Measurements from ENCODE around the gene GINS3. TPM values are rescaled to one million over a fixed set of nuclear protein-coding genes. Genes with fewer than 3 reads are reported as not detected.
A peak's percentile ranks its signal among the peaks of the same experiment; 100 is the strongest.

Gene GINS3
- total RNA-seq (1 to 10 TPM in 3 of 5 donors, under 1 TPM in 1, not detected in 1; 0.58 to 4.9 (median 3.7) TPM), polyA plus RNA-seq (1 to 10 TPM; 4.5 to 4.7 (median 4.6) TPM)
- long read RNA-seq, donor 1, partial matches to known transcripts, result 0 of 5 reads
- long read RNA-seq, donor 1, other reads (novel, unspliced or antisense), result 0 of 5 reads
- long read RNA-seq, donor 2, partial matches to known transcripts, result 0 of 1 reads
- long read RNA-seq, donor 2, other reads (novel, unspliced or antisense), result 0 of 1 reads
- long read RNA-seq, donor 3, partial matches to known transcripts, result 0 of 6 reads
- long read RNA-seq, donor 3, other reads (novel, unspliced or antisense), result 0 of 6 reads
- long read RNA-seq, donor 4, result 0 reads
- long read RNA-seq, donor 5, partial matches to known transcripts, result 0 of 8 reads
- long read RNA-seq, donor 5, other reads (novel, unspliced or antisense), result 0 of 8 reads
- long read RNA-seq, donor 6, transcript GINS3-206 (1 exons, 3,202 nt), result major isoform, 11 of 16 reads
- long read RNA-seq, donor 6, partial matches to known transcripts, result 0 of 16 reads
- long read RNA-seq, donor 6, other reads (novel, unspliced or antisense), result 0 of 16 reads
- long read RNA-seq, donor 7, partial matches to known transcripts, result 0 of 3 reads
- long read RNA-seq, donor 7, other reads (novel, unspliced or antisense), result 0 of 3 reads
- long read RNA-seq, donor 8, partial matches to known transcripts, result 0 of 3 reads
- long read RNA-seq, donor 8, other reads (novel, unspliced or antisense), result 0 of 3 reads
- long read RNA-seq, donor 9, transcript GINS3-206 (1 exons, 3,202 nt), result major isoform, 6 of 6 reads
- long read RNA-seq, donor 9, partial matches to known transcripts, result 0 of 6 reads
- long read RNA-seq, donor 9, other reads (novel, unspliced or antisense), result 0 of 6 reads
- long read RNA-seq, donor 10, partial matches to known transcripts, result 0 of 3 reads
- long read RNA-seq, donor 10, other reads (novel, unspliced or antisense), result 0 of 3 reads

- intact Hi-C loops (cut with DNase I; ENCODE audit: low total_unique reads), result no loop called here
- Histone ChIP-seq H3K27ac (peak within 1 kb of the TSS; percentile 84 to 91 (median 86)), H3K36me3 (no peaks in the 10 kb centered on the region), H3K27me3 (peaks cover 0 to 16% (median 0%) of the 10 kb centered on the region in 3 donors), H3K4me3 (peak within 1 kb of the TSS; percentile 68 to 98 (median 93)), H3K4me1 (peaks cover 5 to 14% (median 10%) of the 10 kb centered on the region in 4 donors), H3K9me3 (no peaks in the 10 kb centered on the region)
- TF ChIP-seq CTCF (IDR thresholded peaks at IDR 0.05), result no peak
- no peak for TF ChIP-seq POLR2A (IDR thresholded peaks at IDR 0.05)
- TF ChIP-seq POLR2AphosphoS5 (IDR thresholded peaks at IDR 0.05), result peak; percentile 15 to 66 (median 44)
- peak; percentile 85 to 95 for DNase-seq
- 0 to 1% (median 1%) methylated on average over 61 to 67 of the region's 67 CpGs for WGBS, 5 donors
Observed at GRCh38 chr16:58392215-58393137, at the start of gene GINS3. Gene GINS3, plus strand, starts transcription at chr16:58392471. Its CDS starts 131 bp downstream, at chr16:58392602.

- TF ChIP-seq POLR2AphosphoS5 (IDR thresholded peaks at IDR 0.05) (no peak), CTCF (IDR thresholded peaks at IDR 0.05) (no peak), POLR2A (IDR thresholded peaks at IDR 0.05) (no peak), EP300 (IDR thresholded peaks at IDR 0.05) (no peak)
- WGBS, 5 donors, result 77 to 83% (median 80%) methylated on average over 4 of the region's 4 CpGs
- peaks cover 0 to 21% (median 0%) of the 10 kb centered on the region in 3 donors for H3K27me3 ChIP-seq
- H3K36me3 ChIP-seq, result no peaks in the 10 kb centered on the region
- DNase-seq, result no peak
- intact Hi-C loops (cut with DNase I; ENCODE audit: low total_unique reads), result no loop called here
- no peak overlapping the region for H3K27ac ChIP-seq
- no peaks in the 10 kb centered on the region for H3K9me3 ChIP-seq
- no peaks in the 10 kb centered on the region for H3K4me1 ChIP-seq
- H3K4me3 ChIP-seq, result no peak overlapping the region
Observed at GRCh38 chr16:58343562-58343961, 48.7 kb upstream of the GINS3 start.

GRCh38 chr16:58345574-58346354 lies 46.5 kb upstream of the GINS3 start:
- TF ChIP-seq POLR2A (IDR thresholded peaks at IDR 0.05), result no peak
- TF ChIP-seq POLR2AphosphoS5 (IDR thresholded peaks at IDR 0.05), result no peak
- no peak for TF ChIP-seq EP300 (IDR thresholded peaks at IDR 0.05)
- peak in 1 of 7 experiments; percentile 13 for TF ChIP-seq CTCF (IDR thresholded peaks at IDR 0.05)
- H3K27ac ChIP-seq, result no peak overlapping the region
- no peak for DNase-seq
- H3K9me3 ChIP-seq, result no peaks in the 10 kb centered on the region
- H3K27me3 ChIP-seq, result peaks cover 0 to 32% (median 0%) of the 10 kb centered on the region in 3 donors
- no peak overlapping the region for H3K4me3 ChIP-seq
- intact Hi-C loops (cut with DNase I; ENCODE audit: low total_unique reads), result no loop called here
- H3K36me3 ChIP-seq, result no peaks in the 10 kb centered on the region
- WGBS, 5 donors, result 58 to 72% (median 60%) methylated on average over 14 of the region's 14 CpGs
- H3K4me1 ChIP-seq, result no peaks in the 10 kb centered on the region

All from stomach (tissue), 19 donors.